Stimulated activated naive CD8-positive, alpha-beta T cell treated with anti-CD3 and anti-CD28 coated beads, Interleukin-15, Interleukin-2, amounts not matched to agents 100 U/mL and 50 U/mL, for 24 hours (primary cell): ENCODE results near the gene BCOR.

Experiments used
- ATAC-seq: fragments of 150-1000 bp; cut with Tn5 transposase; one replicate; pipeline ENCODE4 v1.10.0; 2021
- DNase-seq: peaks from one replicate; pipeline ENCODE4 v3.0.0; 2021

The BCOR gene

GRCh38 chrX:40019541-40019940 is 78.2 kb downstream of the BCOR start:
- ATAC-seq (no peak), DNase-seq (no peak)

- DNase-seq (no peak), ATAC-seq (no peak)
Observed at GRCh38 chrX:40018041-40018440, 79.7 kb downstream of the BCOR start.

GRCh38 chrX:40016749-40017148 is 81.0 kb downstream of the BCOR start:
- no peak for ATAC-seq
- no peak for DNase-seq

GRCh38 chrX:40015693-40016092 is 82.1 kb downstream of the BCOR start:
- ATAC-seq (no peak), DNase-seq (no peak)

- peak; percentile 50 for DNase-seq
- peak; percentile 26 for ATAC-seq
Observed at GRCh38 chrX:40013266-40014195, 84.2 kb downstream of the BCOR start.

- DNase-seq (peak; percentile 34), ATAC-seq (peak; percentile 33)
Observed at GRCh38 chrX:40012868-40013265, 84.9 kb downstream of the BCOR start.

- peak; percentile 24 for DNase-seq
Observed at GRCh38 chrX:40012039-40012867, 85.5 kb downstream of the BCOR start.

GRCh38 chrX:40011322-40012038 is 86.3 kb downstream of the BCOR start:
- ATAC-seq (no peak), DNase-seq (no peak)

More at GRCh38 chrX:40012039-40012867, 85.5 kb downstream of the BCOR start:
- no peak for ATAC-seq

GRCh38 chrX:40010550-40011321 is 87.0 kb downstream of the BCOR start:
- ATAC-seq (no peak), DNase-seq (peak; percentile 11)

GRCh38 chrX:40009890-40010289 is 87.9 kb downstream of the BCOR start:
- no peak for ATAC-seq
- DNase-seq: no peak

- ATAC-seq (no peak), DNase-seq (peak; percentile 6)
Observed at GRCh38 chrX:40009462-40009851, 88.3 kb downstream of the BCOR start.

- DNase-seq: peak; percentile 52
- peak; percentile 11 for ATAC-seq
Observed at GRCh38 chrX:40008791-40009461, 88.8 kb downstream of the BCOR start.

GRCh38 chrX:40007756-40008705 is 89.7 kb downstream of the BCOR start:
- DNase-seq: no peak
- no peak for ATAC-seq

GRCh38 chrX:40007131-40007755 is 90.5 kb downstream of the BCOR start:
- ATAC-seq: no peak

GRCh38 chrX:40006106-40007017 is 91.4 kb downstream of the BCOR start:
- peak; percentile 50 for DNase-seq
- ATAC-seq: peak; percentile 48

More at GRCh38 chrX:40007131-40007755, 90.5 kb downstream of the BCOR start:
- no peak for DNase-seq

GRCh38 chrX:40005292-40006011 is 92.3 kb downstream of the BCOR start:
- peak; percentile 7 for DNase-seq
- ATAC-seq: no peak

GRCh38 chrX:40004921-40005291 is 92.9 kb downstream of the BCOR start:
- ATAC-seq: no peak

GRCh38 chrX:40004246-40004535 is 93.6 kb downstream of the BCOR start:
- no peak for ATAC-seq
- DNase-seq: no peak

More at GRCh38 chrX:40004921-40005291, 92.9 kb downstream of the BCOR start:
- no peak for DNase-seq
